Omental fat pad (tissue), 4 donors: ENCODE measurements around the gene ACHE. TPM values are rescaled to one million over a fixed set of nuclear protein-coding genes. Genes with fewer than 3 reads are reported as not detected.
A peak's percentile ranks its signal among the peaks of the same experiment; 100 is the strongest.

Experiments
- ATAC-seq: fragments of 150-250 bp; one replicate; pipeline ENCODE4 v1.9.1; 2016; ENCODE audit warnings: mild to moderate bottlenecking, moderate library complexity; ENCODE audit not compliant: low FRiP score
- DNase-seq: peaks from one replicate; pipeline ENCODE4 v3.0.0-alpha.2; 2019; ENCODE audit warnings: low spot score
- CTCF ChIP-seq, 3 donors: fragments of 450-650 bp; IDR thresholded peaks; one replicate each; pipeline ENCODE4 v1.5.1; 2016 to 2017; ENCODE audit warnings: antibody characterized with exemption in 3 of 3, mild to moderate bottlenecking in 3 of 3, moderate library complexity in 2 of 3
- total RNA-seq, 4 donors: library from RNA; depleted of rRNA; stranded (reverse); fragments of >200 nt; gene quantifications; one replicate each; pipeline ENCODE4 v1.1.0, GENCODE V29; 2016

ACHE gene
- total RNA-seq, 4 donors from 2014 or later, result 0.50 to 0.96 (median 0.73) TPM

DNA sequence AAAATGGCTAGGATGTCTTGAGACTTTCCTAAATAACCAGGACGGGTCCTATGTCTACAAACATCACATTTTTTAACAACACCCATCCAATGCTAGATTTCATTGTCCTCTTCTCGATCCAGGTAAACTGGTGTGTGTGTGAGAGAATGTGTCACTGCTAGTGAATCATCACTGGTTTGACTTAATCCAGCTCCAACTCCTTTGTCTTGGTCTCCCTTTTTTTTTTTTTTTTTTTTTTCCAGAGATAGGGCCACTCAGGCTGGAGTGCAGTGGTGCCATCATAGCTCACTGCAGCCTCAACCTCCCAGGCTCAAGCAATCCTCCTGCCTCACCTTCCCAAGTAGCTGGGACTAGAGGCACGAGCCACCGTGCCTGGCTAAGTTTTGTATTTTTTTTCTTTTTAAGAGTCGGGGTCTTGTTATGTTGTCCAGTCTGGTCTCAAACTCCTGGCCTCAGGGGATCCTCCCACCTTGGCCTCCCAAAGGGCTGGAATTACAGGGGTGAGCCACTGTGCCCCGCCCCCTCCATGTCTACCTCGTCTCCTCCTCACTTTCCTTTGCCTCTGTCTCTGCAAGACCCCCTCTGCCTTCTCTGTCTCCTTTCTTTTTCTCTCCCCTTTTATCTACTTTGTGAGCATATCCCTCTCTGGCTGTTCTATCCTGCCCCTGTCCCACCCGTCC is 4.0 kb downstream of the ACHE start:
- no peak for TF ChIP-seq CTCF (IDR thresholded peaks at IDR 0.05)
- ATAC-seq, result no peak
- DNase-seq, result no peak

DNA sequence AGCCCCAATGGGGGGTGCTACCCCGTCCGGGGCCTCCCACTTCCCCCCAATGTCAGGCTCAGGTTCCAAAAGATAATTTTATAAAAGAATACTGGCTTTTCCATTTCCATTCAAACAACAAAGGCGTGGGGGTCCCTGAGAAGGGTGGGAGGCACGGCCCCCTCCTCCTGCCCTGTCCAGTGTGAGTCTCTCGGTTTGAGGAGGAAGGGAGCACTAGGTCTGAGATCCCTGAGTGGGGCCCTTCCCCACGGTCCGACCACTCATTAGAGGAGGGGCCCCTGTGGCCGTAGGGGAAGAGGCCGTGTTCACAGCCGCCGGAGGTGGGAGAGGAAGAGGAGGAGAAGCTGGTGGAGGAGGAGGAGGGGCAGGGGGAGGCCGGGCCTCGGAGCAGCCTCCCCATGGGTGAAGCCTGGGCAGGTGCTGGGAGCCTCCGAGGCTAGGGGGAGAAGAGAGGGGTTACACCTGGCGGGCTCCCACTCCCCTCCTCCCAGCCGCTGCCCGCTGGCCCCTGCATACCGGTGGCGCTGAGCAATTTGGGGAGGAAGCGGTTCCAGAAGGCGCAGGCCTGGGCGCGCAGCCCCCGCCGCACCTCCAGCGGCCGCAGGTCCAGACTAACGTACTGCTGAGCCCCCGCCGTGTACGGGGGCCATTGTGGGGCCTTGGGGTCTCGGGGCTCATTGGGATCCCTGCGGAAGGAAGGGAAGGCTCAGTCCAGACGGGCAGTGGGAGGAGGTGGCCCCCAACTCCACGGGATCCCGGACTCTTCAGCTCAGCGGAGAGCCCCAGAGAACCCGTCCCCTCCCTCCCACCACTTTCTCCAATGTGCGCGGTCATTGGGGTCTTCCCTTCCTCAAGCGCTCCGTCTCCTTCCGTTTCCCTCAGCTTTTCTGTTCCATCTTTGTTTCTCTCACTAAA is 4.8 kb downstream of the ACHE start:
- DNase-seq (no peak), ATAC-seq (no peak)
- TF ChIP-seq CTCF (IDR thresholded peaks at IDR 0.05), result no peak

GRCh38 chr7:100888988-100889750 is 6.5 kb downstream of the ACHE start, which contains the start of gene UFSP1:
TSS of gene UFSP1 (minus strand) at chr7:100889715. CDS start at chr7:100889271, 444 bp downstream.
- ATAC-seq, result peak; percentile 42
- no peak for TF ChIP-seq CTCF (IDR thresholded peaks at IDR 0.05)
- no peak for DNase-seq

GRCh38 chr7:100888291-100888987 is 7.2 kb downstream of the ACHE start:
- DNase-seq, result no peak
- TF ChIP-seq CTCF (IDR thresholded peaks at IDR 0.05), result no peak

GRCh38 chr7:100887516-100888290 is 8.0 kb downstream of the ACHE start:
- no peak for TF ChIP-seq CTCF (IDR thresholded peaks at IDR 0.05)
- ATAC-seq (no peak), DNase-seq (no peak)

More at GRCh38 chr7:100888291-100888987, 7.2 kb downstream of the ACHE start:
- ATAC-seq, result no peak
